ENCODE data around the gene MAP2K7. TPM values are rescaled to one million over a fixed set of nuclear protein-coding genes. Genes with fewer than 3 reads are reported as not detected.

Gene MAP2K7
- total RNA-seq, 1 donor, result 10.2 TPM

DNA sequence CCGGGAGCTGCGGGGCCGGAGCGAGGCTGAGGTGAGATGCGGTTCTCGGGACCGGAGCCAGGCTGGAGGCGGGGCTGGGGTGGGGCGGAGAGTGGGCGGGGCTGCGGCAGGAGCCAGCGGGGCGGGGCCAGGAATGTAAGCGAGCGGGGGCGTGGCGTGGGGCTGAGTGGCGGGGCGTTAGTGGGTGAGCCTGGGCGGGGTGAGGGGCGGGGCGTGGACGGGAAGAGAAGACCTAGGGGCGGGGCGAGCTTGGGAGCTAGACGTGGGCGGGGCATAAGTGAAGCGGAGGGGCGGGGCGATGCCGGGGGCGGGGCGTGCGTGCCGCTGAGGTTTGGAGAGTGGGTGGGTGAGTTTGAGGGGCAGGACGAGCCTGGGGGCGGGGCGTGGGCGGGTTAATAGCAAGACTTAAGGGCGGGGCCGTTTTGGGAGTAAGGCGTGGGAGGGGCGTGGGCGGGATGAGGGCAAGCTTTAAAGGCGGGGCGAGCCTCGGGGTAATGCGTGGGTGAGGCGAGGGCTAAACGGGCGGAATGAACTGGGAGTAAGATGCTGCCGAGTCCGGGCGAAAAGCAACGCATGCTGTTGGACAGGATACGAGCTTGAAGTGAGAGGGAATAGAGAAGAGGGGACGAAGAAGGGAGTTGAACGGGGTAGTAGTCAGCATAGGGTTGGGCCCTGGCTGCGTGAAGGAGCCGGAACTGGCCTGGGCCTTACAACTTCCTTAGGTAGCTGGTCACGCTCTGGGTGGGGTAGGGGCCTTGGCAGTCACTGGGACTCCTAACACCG lies 17.0 kb downstream of the MAP2K7 start:
- TF ChIP-seq CTCF (IDR thresholded peaks at IDR 0.05; ENCODE audit: insufficient read depth, low read length), result no peak
- peak; percentile 97 for DNase-seq (ENCODE audit: low read depth)
- peak overlapping the region; percentile 82 for H3K4me3 ChIP-seq (ENCODE audit: low read depth, low read length)

DNA sequence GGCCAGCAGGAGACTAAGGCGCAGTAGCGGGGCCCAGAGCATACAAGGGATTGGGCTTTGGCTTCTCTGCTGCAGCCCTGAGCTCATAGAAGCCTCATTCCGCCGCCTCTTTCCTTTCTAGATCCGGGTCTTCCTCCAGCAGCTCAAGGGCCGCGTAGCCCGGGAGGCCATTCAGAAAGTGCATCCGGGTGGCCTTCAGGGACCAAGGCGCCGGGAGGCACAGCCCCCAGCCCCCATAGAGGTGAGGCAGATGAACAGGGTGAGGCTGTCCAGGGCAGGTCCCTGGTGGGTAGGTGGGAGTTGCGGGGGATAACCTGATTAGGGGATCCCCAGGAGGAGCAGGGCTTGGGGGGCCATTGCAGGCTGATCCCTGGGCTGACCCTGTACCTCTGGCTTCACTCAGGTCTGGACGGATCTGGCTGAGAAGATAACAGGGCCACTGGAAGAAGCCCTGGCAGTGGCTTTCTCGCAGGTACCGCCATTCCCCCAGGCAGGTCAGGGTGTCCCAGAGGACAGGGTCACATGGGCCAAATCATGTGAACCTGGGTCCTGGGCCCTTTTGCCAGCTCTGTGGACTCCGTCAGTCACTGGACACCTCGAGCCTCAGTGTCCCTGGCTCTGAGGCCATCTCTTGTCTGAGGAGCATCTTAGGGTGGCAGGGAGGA lies 17.8 kb downstream of the MAP2K7 start:
- H3K4me3 ChIP-seq (ENCODE audit: low read depth, low read length), result peak overlapping the region; percentile 81
- TF ChIP-seq CTCF (IDR thresholded peaks at IDR 0.05; ENCODE audit: insufficient read depth, low read length), result no peak
- DNase-seq (ENCODE audit: low read depth), result no peak

DNA sequence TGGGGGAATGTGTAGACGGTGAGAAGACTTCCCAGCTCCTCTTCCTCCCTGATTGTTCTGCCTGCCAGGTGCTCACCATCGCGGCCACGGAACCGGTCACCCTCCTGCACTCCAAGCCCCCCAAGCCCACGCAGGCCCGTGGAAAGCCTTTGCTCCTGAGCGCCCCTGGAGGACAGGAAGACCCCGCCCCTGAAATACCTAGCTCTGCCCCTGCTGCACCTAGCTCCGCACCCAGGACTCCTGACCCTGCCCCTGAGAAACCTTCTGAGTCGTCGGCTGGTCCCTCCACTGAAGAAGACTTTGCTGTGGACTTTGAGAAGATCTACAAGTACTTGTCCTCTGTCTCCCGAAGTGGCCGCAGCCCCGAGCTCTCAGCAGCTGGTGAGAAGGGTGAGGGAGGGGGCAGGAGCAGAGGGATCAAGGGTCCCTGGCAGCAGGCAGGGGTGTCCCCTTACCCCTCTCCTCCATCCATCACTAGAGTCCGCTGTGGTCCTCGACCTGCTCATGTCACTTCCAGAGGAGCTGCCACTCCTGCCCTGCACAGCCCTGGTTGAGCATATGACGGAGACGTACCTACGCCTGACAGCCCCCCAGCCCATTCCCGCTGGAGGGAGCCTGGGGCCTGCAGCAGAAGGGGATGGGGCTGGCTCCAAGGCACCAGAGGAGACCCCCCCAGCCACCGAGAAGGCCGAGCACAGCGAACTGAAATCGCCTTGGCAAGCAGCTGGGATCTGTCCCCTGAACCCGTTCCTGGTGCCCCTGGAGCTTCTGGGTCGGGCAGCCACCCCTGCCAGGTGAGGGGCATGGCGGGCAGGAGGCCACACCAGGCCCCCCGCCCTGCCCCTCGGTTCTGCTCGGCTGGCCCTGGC lies 18.5 kb downstream of the MAP2K7 start:
- no peak for TF ChIP-seq CTCF (IDR thresholded peaks at IDR 0.05; ENCODE audit: insufficient read depth, low read length)
- no peak for DNase-seq (ENCODE audit: low read depth)
- peak overlapping the region; percentile 81 for H3K4me3 ChIP-seq (ENCODE audit: low read depth, low read length)

DNA sequence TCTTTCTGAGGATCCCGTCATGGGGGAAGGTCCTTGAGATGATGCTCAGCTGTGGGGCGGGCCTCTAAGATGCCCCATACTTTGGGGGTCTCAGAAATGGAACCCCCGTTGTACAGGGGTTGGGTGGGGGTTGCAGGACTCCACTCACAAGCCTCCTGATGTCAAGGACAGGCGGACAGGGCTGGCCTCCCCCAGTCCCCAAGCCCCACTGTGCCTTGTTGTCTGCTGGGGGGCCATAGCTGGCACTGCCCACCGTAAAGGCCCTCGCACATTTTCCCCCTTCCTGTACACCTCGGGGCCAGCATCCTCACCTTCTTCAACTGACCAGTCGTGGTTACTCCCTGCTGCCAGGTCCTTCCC lies 19.1 kb downstream of the MAP2K7 start:
- no peak overlapping the region for H3K4me3 ChIP-seq (ENCODE audit: low read depth, low read length)
- no peak for DNase-seq (ENCODE audit: low read depth)
- no peak for TF ChIP-seq CTCF (IDR thresholded peaks at IDR 0.05; ENCODE audit: insufficient read depth, low read length)

DNA sequence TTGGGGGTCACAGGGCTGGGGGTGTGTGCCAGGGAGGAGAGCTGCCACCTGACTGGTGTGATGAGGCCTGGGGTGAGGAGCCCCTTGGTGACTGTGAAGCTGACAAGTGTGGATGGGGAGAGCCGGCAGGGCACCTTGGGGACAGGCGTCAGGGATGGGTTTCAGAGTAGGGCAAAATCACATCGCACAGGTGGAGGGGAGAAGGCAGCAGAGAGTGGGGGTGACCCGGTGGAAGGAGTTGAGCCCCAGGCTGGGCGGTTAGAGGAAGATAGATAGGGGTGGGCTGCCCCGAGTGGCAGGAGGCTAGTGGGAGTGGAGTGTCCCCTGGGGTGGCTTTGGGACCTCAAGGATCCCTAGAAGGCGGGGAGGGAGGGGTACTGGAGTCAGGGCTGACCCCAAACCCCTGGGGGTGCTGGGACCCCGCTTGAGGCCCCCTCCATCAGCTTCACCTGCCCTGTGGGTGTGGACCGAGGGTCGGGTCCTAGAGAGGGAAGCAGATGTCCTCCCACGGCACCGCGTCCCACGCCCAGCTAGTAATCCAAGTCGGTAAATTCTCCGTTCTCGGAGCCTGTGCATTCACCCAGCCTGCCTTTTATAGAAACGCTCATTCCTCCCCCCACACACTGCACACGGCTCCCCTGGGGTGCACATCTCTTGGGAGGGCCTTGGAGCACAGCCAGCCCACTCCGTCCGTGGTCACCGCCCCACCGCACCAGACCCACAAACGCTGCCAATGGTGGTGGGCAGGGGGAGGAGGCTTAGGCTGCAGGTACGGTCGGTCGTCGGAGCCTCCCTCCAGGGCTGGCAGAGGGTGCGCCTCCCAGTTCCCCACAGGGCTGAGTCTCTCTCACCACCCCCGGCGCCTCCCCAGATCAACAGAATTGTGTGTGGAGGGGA lies 19.9 kb downstream of the MAP2K7 start:
- no peak overlapping the region for H3K4me3 ChIP-seq (ENCODE audit: low read depth, low read length)
- DNase-seq (ENCODE audit: low read depth), result no peak
- no peak for TF ChIP-seq CTCF (IDR thresholded peaks at IDR 0.05; ENCODE audit: insufficient read depth, low read length)

DNA sequence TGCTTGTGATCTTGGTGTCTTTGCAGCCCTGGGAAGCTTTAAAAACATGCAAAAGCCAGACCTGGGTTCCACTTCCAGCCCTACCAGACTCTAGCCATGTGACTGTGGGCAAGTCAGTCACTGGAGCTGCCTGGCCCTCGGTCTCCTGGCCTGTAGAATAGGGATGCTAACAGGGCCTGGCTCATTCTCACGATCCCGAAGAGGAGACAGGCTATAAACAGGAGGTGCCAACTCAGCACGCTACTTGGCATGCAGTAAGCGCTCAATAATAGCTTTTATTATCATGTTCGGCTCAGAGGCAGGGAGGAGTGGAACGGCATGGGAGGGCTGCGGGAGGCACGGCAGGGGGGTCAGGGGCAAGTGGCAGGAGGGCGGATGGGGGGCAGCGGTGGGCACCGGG lies 20.6 kb downstream of the MAP2K7 start:
- H3K4me3 ChIP-seq (ENCODE audit: low read depth, low read length), result no peak overlapping the region
- TF ChIP-seq CTCF (IDR thresholded peaks at IDR 0.05; ENCODE audit: insufficient read depth, low read length), result no peak
- DNase-seq (ENCODE audit: low read depth), result no peak

Data from fibroblast of the aortic adventitia (primary cell).